Natural killer cell (primary cell): Measurements from ENCODE around the gene HNRNPC. TPM values are rescaled to one million over a fixed set of nuclear protein-coding genes. Genes with fewer than 3 reads are reported as not detected.

Source experiments
- ATAC-seq, 3 donors: fragments of 150-1000 bp in 2 of 3; fragments of 200-7000 bp in 1 of 3; cut with Tn5 transposase; 1 replicate in 1 of 3; 2 replicates in 2 of 3; pipeline ENCODE4 v1.10.0; 2021; ENCODE audit warnings: mild to moderate bottlenecking in 2 of 3, moderate library complexity in 2 of 3
- DNase-seq, 2 donors: peaks; one replicate each; pipeline versions ENCODE4 v3.0.0 to v3.0.0-alpha.2; 2013 to 2021; ENCODE audit warnings: mixed read lengths in 1 of 2
- H3K27ac ChIP-seq: one replicate; pipeline ENCODE4 v1.5.1; 2013; ENCODE audit warnings: mild to moderate bottlenecking, low read length
- H3K27me3 ChIP-seq: one replicate; pipeline ENCODE4 v1.6.1; 2013; ENCODE audit warnings: low read length; ENCODE audit not compliant: control insufficient read depth, insufficient read depth
- H3K36me3 ChIP-seq: one replicate; pipeline ENCODE4 v1.6.1; 2013; ENCODE audit warnings: low read length; ENCODE audit not compliant: control insufficient read depth, insufficient read depth
- H3K4me1 ChIP-seq: one replicate; pipeline ENCODE4 v1.6.1; 2013; ENCODE audit warnings: low read length; ENCODE audit not compliant: control insufficient read depth, insufficient read depth
- H3K4me3 ChIP-seq: one replicate; pipeline ENCODE4 v1.5.1; 2013; ENCODE audit warnings: low read length
- H3K9me3 ChIP-seq: one replicate; pipeline ENCODE4 v1.6.1; 2013; ENCODE audit warnings: low read length; ENCODE audit not compliant: control insufficient read depth, insufficient read depth
- H3K27ac Mint-ChIP-seq, 2 donors: one replicate each; pipeline ENCODE4 v1.8.0; 2022; ENCODE audit warnings: mild to moderate bottlenecking in 2 of 2, mixed read lengths in 2 of 2, moderate library complexity in 1 of 2
- H3K27me3 Mint-ChIP-seq, 2 donors: one replicate each; pipeline ENCODE4 v1.8.0; 2022; ENCODE audit warnings: low read depth in 2 of 2, mixed read lengths in 2 of 2
- H3K36me3 Mint-ChIP-seq: one replicate; pipeline ENCODE4 v1.8.0; 2022; ENCODE audit warnings: mixed read lengths
- H3K4me1 Mint-ChIP-seq, 2 donors: one replicate each; pipeline ENCODE4 v1.8.0; 2022; ENCODE audit warnings: mixed read lengths in 2 of 2
- H3K4me3 Mint-ChIP-seq: one replicate; pipeline ENCODE4 v1.8.0; 2022; ENCODE audit warnings: mild to moderate bottlenecking, moderate library complexity, mixed read lengths
- H3K9me3 Mint-ChIP-seq, 2 donors: one replicate each; pipeline ENCODE4 v1.8.0; 2022; ENCODE audit warnings: mixed read lengths in 2 of 2
- CTCF ChIP-seq: fragments of 200-600 bp; IDR thresholded peaks from one replicate; pipeline ENCODE4 v1.8.0; 2022; ENCODE audit warnings: antibody characterized with exemption
- WGBS: methylation state at CpG from one replicate; pipeline ENCODE4 v1.1.7; 2013; ENCODE audit warnings: missing lambda C conversion rate; ENCODE audit not compliant: insufficient coverage; 5-methylcytosine and 5-hydroxymethylcytosine counted together
- intact Hi-C: fragments of 100-400 bp; cut with micrococcal nuclease; formaldehyde crosslinking; loops from one replicate; pipeline ENCODE4 v1.14.2; 2022
- total RNA-seq, 4 donors: library from RNA; stranded (reverse); fragments of 120-200 nt in 1 of 4; gene quantifications; one replicate each; pipeline versions ENCODE4 v1.2.3 to v1.2.4, GENCODE V29; 2013 to 2022

HNRNPC gene
- total RNA-seq, 3 donors from 2014 or later (not counting 1 experiment from before 2014, with no cell fraction given): 501 to 547 (median 515) TPM

- intact Hi-C loops: loop anchor here (10.0 kb wide), 1 partner anchor 45 kb away; the partner anchor contains the start of gene HNRNPC
- DNase-seq: no peak
- H3K4me3 Mint-ChIP-seq: no peak overlapping the region
- Histone ChIP-seq H3K27me3 (no peaks in the 10 kb centered on the region), H3K4me1 (peaks cover 24% of the 10 kb centered on the region), H3K4me3 (no peak overlapping the region), H3K27ac (no peak overlapping the region), H3K36me3 (peaks cover 58% of the 10 kb centered on the region), H3K9me3 (no peaks in the 10 kb centered on the region)
- ATAC-seq: no peak
- no peak for TF ChIP-seq CTCF
- H3K36me3 Mint-ChIP-seq: no peaks in the 10 kb centered on the region
- 94% methylated on average over 4 of the region's 4 CpGs for WGBS
- no peaks in the 10 kb centered on the region for H3K27me3 Mint-ChIP-seq
- peaks cover 53 to 64% of the 10 kb centered on the region in 2 donors for H3K4me1 Mint-ChIP-seq
- H3K27ac Mint-ChIP-seq: peak overlapping the region; percentile 60 to 93
- H3K9me3 Mint-ChIP-seq: no peaks in the 10 kb centered on the region
Observed at GRCh38 chr14:21219561-21220111, 49.6 kb downstream of the HNRNPC start.

DNA sequence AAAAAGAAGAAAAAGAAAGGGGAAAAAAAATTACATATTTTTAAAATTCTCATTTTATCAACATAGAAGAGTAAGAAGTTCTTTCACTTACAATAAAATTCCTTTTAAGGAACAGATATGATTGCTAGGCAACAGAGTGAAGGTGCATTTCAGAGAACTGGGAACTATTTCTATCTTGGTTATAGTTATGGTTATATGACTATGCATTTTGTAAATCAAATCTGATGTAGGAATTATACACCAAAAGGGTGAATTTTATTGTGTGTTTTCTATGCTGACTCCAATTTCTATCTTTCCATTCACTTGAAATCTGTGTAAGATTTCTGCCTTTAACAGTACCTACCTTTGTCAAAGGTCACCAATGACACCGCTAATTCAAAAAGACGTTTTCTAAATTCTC is 50.1 kb downstream of the HNRNPC start:
- peaks cover 53 to 64% of the 10 kb centered on the region in 2 donors for H3K4me1 Mint-ChIP-seq
- peaks cover 54% of the 10 kb centered on the region for H3K36me3 ChIP-seq
- no peaks in the 10 kb centered on the region for H3K27me3 ChIP-seq
- H3K4me3 ChIP-seq: no peak overlapping the region
- H3K27me3 Mint-ChIP-seq: no peaks in the 10 kb centered on the region
- H3K27ac Mint-ChIP-seq: peak overlapping the region; percentile 60 to 93
- H3K36me3 Mint-ChIP-seq: no peaks in the 10 kb centered on the region
- no peaks in the 10 kb centered on the region for H3K9me3 ChIP-seq
- no peak overlapping the region for H3K4me3 Mint-ChIP-seq
- DNase-seq: no peak
- intact Hi-C loops: loop anchor here (10.0 kb wide), 1 partner anchor 46 kb away; the partner anchor contains the start of gene HNRNPC
- TF ChIP-seq CTCF: no peak
- 93% methylated on average over 2 of the region's 2 CpGs for WGBS
- ATAC-seq: no peak
- peaks cover 26% of the 10 kb centered on the region for H3K4me1 ChIP-seq
- no peaks in the 10 kb centered on the region for H3K9me3 Mint-ChIP-seq
- H3K27ac ChIP-seq: no peak overlapping the region

- peaks cover 22% of the 10 kb centered on the region for H3K4me1 ChIP-seq
- Mint-ChIP-seq H3K27me3 (no peaks in the 10 kb centered on the region), H3K9me3 (no peaks in the 10 kb centered on the region), H3K27ac (peak overlapping the region; percentile 90 to 93), H3K4me1 (peaks cover 54 to 59% of the 10 kb centered on the region in 2 donors), H3K4me3 (peak overlapping the region; percentile 80), H3K36me3 (peaks cover 12% of the 10 kb centered on the region)
- H3K36me3 ChIP-seq: peaks cover 56% of the 10 kb centered on the region
- no peaks in the 10 kb centered on the region for H3K9me3 ChIP-seq
- H3K27me3 ChIP-seq: no peaks in the 10 kb centered on the region
- peak overlapping the region; percentile 23 for H3K27ac ChIP-seq
- ATAC-seq: peak; percentile 23 to 47 (median 39)
- intact Hi-C loops: loop anchor here (10.0 kb wide), 1 partner anchor 49 kb away; the partner anchor contains the start of gene HNRNPC
- 5% methylated on average over 2 of the region's 4 CpGs for WGBS
- no peak for TF ChIP-seq CTCF
- H3K4me3 ChIP-seq: no peak overlapping the region
- peak in 1 of 2 donors; percentile 49 for DNase-seq
Observed at GRCh38 chr14:21215879-21216251, 53.4 kb downstream of the HNRNPC start.
